ENCODE data around the gene MUC5AC.

- no peak for TF ChIP-seq EZH2phosphoT487 (IDR thresholded peaks at IDR 0.05; ENCODE audit: insufficient read depth, low read depth)
- no peak for TF ChIP-seq EZH2 (IDR thresholded peaks at IDR 0.05; ENCODE audit: insufficient read depth, poor library complexity, severe bottlenecking)
These were observed 66.3 kb downstream of the MUC5AC start for GRCh38 chr11:1224111-1224490.

All from GM23248 (cell line).